ENCODE results near the gene VWA8.

GRCh38 chr13:41919031-41919740 is 41.7 kb downstream of the VWA8 start:
- TF ChIP-seq CEBPB (IDR thresholded peaks at IDR 0.05; ENCODE audit: low read depth) (no peak), ZNF274 (IDR thresholded peaks at IDR 0.05; ENCODE audit: low read depth, low read length) (no peak), CTCF (IDR thresholded peaks at IDR 0.05 in 2 of 3, conservative IDR thresholded peaks at IDR 0.05 in 1 of 3; ENCODE audit: borderline replicate concordance in 1 of 3, insufficient read depth in 1 of 3, low read depth in 2 of 3, low read length in 2 of 3) (no peak), EZH2 (IDR thresholded peaks at IDR 0.05) (no peak)

Data from HCT116 (cell line).